H4 (cell line): ENCODE data around the gene FIZ1. TPM values are rescaled to one million over a fixed set of nuclear protein-coding genes. Genes with fewer than 3 reads are reported as not detected.
"Not testable (repeated sequence)": the region's sequence is repeated elsewhere in the genome, so short reads cannot be mapped to it uniquely, and the experiment has no call there.

Experiments used
- DNase-seq: peaks from one replicate; pipeline ENCODE4 v3.0.0-alpha.2; 2015; ENCODE audit warnings: low spot score
- total RNA-seq: library from RNA; depleted of rRNA; stranded (reverse); fragments of >200 nt; shearing (Covaris generic); gene quantifications from 2 replicates; pipeline ENCODE4 v1.2.3, GENCODE V29; 2014

The FIZ1 gene
- total RNA-seq, 1 experiment from 2014 or later = 7.8 TPM

DNA sequence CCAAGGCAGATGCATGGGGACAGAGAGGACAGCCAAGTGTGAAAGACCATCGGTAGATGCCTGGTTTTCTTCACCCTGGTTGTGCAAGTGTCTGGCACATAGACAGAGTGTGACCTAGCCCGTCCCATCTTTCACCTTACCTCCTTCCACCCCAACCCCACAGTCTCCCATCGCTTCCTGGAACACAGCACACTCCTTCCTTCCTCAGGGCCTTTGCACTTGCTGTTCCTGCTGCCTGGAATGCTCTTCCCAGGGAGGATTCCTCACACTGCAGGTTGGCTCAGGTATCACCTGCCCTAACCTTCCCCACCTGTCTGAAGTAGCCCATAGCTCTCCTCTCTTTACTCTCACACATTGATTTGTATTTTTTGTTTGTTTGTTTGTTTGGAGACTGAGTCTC, 3.0 kb downstream of the FIZ1 start:
- DNase-seq = no peak

GRCh38 chr19:55594996-55595545, 4.2 kb downstream of the FIZ1 start:
- DNase-seq = no peak

- no peak for DNase-seq
Measured at GRCh38 chr19:55593096-55593772, 6.1 kb downstream of the FIZ1 start.

- no peak for DNase-seq
Measured at GRCh38 chr19:55592391-55593090, 6.8 kb downstream of the FIZ1 start.

- no peak for DNase-seq
Measured at GRCh38 chr19:55591555-55591954, 7.8 kb downstream of the FIZ1 start.

DNA sequence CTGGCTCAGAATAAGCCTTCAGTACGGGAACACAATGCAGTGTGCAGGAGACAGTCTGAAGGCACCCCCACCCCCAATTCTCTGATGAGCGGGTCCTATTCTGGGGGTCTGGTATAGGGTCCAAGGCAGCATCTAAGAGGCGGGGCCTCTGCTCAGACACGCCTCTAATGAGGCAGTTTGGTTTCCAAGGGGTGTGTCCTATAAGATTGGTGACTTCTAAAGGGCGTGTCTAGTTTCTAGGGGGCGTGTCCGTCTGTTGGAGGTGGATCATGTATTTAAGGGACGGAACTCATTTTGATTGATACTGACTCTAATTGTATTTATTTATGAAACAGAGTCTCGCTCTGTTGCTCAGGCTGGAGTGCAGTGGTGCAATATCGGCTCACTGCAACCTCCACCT, 8.7 kb downstream of the FIZ1 start:
- no peak for DNase-seq

- DNase-seq = no peak
Measured at GRCh38 chr19:55590109-55590508, 9.2 kb downstream of the FIZ1 start.

DNA sequence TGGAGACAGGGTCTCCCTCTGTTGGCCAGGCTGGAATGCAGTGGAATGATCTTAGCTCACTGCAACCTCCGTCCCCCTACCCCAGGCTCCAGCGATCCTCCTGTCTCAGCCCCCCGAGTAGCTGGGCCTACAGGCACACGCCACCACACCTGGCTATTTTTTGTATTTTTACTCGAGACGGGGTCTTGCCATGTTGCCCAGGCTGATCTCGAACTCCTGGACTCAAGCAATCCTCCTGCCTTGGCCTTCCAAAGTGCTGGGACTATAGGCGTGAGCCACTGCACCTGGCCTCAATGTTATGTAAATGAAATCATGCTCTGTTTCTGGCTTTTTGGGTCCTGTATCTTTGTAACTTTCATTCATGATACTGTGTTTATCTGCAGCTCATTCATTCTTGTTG, 10.6 kb downstream of the FIZ1 start:
- DNase-seq = no peak

DNA sequence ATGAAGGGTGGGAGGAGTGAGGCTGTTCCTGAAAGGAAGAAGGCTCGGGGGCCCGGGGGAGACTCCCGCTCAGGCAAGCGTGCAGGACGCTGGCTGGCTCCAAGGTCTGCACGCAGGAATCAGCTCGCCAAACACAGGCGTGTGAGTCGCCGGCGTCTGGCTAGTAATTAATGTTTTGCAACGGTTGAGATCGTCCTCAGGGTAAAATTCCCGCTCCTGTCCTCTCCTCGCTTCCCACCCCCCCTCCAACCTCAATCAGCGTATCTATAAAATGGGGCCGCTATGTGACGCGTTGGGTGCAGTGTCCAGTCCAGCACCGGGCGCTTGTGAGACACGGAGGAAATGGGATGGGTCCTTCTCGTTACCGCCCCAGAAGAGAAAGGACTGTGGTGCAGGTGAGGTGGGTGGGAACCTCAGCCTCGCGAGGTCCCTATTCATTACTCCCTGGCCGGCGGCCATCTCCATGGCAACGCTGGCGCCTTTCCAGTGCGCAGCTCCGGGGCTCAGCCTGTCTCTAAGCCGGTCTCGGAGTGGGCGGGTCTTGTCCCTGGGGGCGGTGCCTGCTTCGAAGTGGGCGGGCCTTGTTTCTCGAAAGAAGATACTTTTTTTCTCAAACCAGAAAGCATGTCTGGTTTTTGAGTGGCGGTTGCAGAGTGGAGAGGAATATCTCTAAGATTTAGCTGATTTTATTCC, 12.2 kb downstream of the FIZ1 start:
- peak; percentile 95 for DNase-seq

- no peak for DNase-seq
Measured at GRCh38 chr19:55585658-55586339, 13.5 kb downstream of the FIZ1 start.

DNA sequence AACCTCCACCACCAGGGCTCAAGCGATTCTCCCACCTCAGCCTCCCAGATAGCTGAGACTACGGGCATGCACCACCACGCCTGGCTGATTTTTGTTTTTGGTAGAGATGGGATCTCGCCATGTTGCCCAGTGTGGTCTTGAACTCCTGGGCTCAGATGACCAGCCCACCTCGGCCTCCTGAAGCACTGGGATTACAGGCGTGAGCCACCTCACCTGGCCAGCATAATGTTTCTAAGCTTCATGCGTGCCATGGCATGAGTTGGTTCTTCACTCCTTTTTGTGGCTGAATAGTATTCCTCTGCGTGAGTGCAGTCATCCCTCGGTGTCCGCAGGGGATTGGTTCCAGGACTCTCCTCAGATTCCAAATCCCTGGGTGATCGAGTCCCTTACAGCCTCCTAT, 14.4 kb downstream of the FIZ1 start:
- DNase-seq = no peak

DNA sequence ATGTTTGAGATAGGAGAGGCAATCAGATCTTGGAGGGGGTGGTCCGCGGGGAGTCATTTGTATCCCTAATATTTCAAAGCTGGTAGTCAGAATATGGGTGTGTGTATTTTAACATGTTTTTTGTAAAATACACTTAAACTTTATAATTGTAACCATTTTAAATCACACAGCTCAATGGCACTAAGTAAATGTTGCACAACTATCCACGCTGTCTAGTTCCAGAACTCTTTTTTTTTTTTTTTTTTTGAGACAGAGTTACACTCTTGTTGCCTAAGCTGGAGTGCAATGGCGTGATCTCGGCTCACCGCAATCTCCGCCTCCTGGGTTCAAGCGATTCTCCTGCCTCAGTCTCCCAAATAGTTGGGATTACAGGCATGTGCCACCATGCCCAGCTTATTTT, 15.4 kb downstream of the FIZ1 start:
- DNase-seq = not testable (repeated sequence)

DNA sequence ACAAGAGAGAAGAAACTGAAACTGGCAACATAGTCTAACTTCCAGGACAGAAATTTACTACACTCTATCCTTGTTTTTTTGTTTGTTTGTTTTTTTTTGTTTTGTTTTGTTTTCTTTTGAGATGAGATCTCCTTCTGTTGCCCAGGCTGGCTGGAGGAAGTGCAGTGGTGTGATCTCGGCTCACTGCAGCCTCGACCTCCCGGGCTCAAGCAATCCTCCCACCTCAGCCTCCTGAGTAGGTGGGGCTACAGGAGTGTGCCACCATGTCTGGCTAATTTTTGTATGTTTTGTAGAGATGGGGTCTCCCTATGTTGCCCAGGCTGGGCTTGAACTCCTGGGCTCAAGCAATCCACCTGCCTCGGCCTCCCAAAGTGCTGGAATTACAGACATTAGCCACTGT, 17.0 kb downstream of the FIZ1 start:
- not testable (repeated sequence) for DNase-seq

DNA sequence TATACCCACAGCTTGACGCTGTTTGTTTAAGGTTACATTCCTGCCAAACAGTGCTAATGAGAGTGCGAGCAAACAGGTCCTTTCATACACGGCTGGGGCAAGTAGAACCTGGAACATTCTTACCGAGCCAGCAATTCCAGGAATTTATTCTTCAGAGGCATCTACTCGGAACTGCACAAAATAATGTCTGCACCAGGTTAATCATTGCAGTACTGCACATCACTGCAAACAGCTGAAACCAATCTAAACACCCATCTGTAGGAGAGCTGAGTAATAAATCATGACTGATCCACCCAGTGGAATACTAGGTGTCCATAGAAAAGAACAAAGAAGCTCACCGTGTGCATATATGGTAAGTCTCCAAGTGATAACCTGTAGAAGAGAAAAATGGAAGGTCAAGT, 17.5 kb downstream of the FIZ1 start:
- DNase-seq = no peak

GRCh38 chr19:55581145-55581822, 18.0 kb downstream of the FIZ1 start:
- DNase-seq = no peak

GRCh38 chr19:55580628-55581144, 18.6 kb downstream of the FIZ1 start, which contains the start of gene ZNF579:
TSS of gene ZNF579 (minus strand) at chr19:55580848. CDS start at chr19:55579639, 1,209 bp downstream.
- DNase-seq = peak; percentile 93

DNA sequence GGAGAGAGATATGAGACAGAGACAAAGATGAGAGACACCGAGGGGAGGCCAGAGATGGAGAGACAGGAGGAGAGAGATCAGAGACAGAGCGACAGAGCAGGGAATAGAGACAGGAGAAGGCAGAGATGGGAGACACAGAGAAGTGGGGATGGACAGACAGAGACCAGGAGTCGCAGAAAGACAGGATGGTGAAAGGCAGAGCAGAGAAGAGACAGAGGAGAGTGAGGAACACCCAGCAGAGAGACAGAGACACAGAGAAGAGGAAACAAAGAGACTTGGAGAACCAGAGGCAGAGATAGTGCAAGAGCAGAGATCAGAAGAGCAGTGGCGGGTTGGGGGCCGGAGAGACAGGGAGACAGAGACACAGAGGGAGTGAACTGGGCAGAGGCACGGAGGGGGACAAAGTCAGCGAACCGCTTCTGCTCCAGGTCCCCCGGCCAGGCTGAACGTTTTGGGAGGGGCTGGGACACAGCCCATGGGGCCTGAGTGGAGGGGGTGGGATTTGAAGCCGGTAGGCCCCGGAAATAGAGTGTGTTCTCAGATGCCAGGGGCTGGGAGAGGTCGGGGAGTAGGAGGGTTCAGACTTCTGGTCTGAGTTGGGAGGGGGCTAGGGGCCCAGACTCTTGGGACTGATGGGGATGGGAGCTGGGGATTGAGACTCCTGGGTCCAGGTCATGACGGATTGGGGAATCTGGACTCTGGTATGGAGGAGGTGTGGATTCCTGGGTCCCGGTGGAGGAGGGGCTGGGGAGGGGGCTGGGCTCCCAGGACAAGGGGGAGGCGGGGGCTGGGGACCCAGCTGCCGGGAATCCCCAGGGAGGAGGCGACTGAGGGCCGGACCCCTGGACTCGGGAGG, 19.3 kb downstream of the FIZ1 start:
- no peak for DNase-seq

GRCh38 chr19:55578761-55579747, 20.3 kb downstream of the FIZ1 start:
- DNase-seq = no peak
